ENCODE data around the gene LIMD2. TPM values are rescaled to one million over a fixed set of nuclear protein-coding genes. Genes with fewer than 3 reads are reported as not detected.

Gene LIMD2
- total and polyA plus RNA-seq, 2 of the 8 experiments (the other 6 are each of a cell fraction or from before 2014, with no cell fraction given), result 72.0 to 77.2 TPM

DNA sequence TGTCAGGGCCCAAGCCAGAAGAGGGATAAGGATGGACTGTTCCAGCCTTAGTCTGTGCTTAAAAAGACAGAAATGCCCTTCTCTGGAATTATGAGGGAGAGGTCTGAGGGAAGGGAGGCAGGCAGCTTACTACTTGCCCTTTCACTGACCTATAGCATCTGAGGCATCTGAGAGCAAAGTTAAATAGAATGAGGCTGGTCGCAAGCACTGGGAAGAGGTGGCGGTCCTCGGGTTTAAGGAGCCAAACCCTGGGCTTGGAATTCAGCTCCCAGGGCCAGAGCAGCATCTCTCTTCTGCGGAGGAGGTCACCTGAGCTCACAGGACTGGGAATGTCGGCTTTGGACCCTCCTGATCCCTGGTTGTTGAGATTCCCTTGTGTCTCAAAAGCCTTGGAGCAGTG, 3.1 kb upstream of the LIMD2 start (continued):
- TF ChIP-seq, protein P1, sequence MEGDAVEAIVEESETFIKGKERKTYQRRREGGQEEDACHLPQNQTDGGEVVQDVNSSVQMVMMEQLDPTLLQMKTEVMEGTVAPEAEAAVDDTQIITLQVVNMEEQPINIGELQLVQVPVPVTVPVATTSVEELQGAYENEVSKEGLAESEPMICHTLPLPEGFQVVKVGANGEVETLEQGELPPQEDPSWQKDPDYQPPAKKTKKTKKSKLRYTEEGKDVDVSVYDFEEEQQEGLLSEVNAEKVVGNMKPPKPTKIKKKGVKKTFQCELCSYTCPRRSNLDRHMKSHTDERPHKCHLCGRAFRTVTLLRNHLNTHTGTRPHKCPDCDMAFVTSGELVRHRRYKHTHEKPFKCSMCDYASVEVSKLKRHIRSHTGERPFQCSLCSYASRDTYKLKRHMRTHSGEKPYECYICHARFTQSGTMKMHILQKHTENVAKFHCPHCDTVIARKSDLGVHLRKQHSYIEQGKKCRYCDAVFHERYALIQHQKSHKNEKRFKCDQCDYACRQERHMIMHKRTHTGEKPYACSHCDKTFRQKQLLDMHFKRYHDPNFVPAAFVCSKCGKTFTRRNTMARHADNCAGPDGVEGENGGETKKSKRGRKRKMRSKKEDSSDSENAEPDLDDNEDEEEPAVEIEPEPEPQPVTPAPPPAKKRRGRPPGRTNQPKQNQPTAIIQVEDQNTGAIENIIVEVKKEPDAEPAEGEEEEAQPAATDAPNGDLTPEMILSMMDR (IDR thresholded peaks at IDR 0.05; ENCODE audit: control extremely low read depth in 1 of 3, insufficient read depth in 1 of 3, low read depth in 1 of 3, low read length in 3 of 3), result no peak
- no peak for TF ChIP-seq TEAD4 (IDR thresholded peaks at IDR 0.05; ENCODE audit: low read depth, low read length)
- no peak for TF ChIP-seq HDAC2 (IDR thresholded peaks at IDR 0.05; ENCODE audit: borderline replicate concordance in 1 of 2, low read depth in 2 of 2, low read length in 2 of 2)
- TF ChIP-seq CBX8 (IDR thresholded peaks at IDR 0.05; ENCODE audit: borderline replicate concordance, low read depth, low read length), result no peak
- TF ChIP-seq SP2 (IDR thresholded peaks at IDR 0.05; ENCODE audit: low read length), result no peak
- no peak for TF ChIP-seq MAFK (IDR thresholded peaks at IDR 0.05; ENCODE audit: low read depth, low read length)
- no peak for TF ChIP-seq RAD21 (IDR thresholded peaks at IDR 0.05 in 1 of 2, conservative IDR thresholded peaks at IDR 0.05 in 1 of 2; ENCODE audit: low read depth in 2 of 2, low read length in 2 of 2)
